ENCODE data around the gene KCNK2. TPM values are rescaled to one million over a fixed set of nuclear protein-coding genes. Genes with fewer than 3 reads are reported as not detected.
"Not testable (repeated sequence)": the region's sequence is repeated elsewhere in the genome, so short reads cannot be mapped to it uniquely, and the experiment has no call there.

Gene KCNK2
- total RNA-seq, 1 experiment from 2014 or later = 0.15 TPM

- no peak for TF ChIP-seq STAT6 (CRISPR knock-in tag; conservative IDR thresholded peaks at IDR 0.05; ENCODE audit: low read depth)
- no peak for TF ChIP-seq SMAD3 (CRISPR knock-in tag; IDR thresholded peaks at IDR 0.05; ENCODE audit: borderline replicate concordance)
- TF ChIP-seq ZBTB43 (CRISPR knock-in tag; IDR thresholded peaks at IDR 0.05) = no peak
- TF ChIP-seq CTCF (IDR thresholded peaks at IDR 0.05) = no peak
- no peak for TF ChIP-seq MAX (CRISPR knock-in tag; IDR thresholded peaks at IDR 0.05)
Observed at GRCh38 chr1:215156232-215156631, 73.7 kb downstream of the KCNK2 start (continued).

GRCh38 chr1:215160351-215160750, 77.8 kb downstream of the KCNK2 start:
- Mint-ChIP-seq H3K27me3 (ENCODE audit: low read depth) (no peaks in the 10 kb centered on the region), H3K4me1 (no peaks in the 10 kb centered on the region), H3K4me3 (no peak overlapping the region), H3K36me3 (no peaks in the 10 kb centered on the region), H3K27ac (no peak overlapping the region), H3K9me3 (peaks cover 19% of the 10 kb centered on the region)
- ATAC-seq (no peak), DNase-seq (ENCODE audit: low spot score) (no peak)
- TF ChIP-seq GABPB1 (CRISPR knock-in tag; IDR thresholded peaks at IDR 0.05) (no peak), SMAD3 (CRISPR knock-in tag; IDR thresholded peaks at IDR 0.05; ENCODE audit: borderline replicate concordance) (no peak), JAZF1 (CRISPR knock-in tag; IDR thresholded peaks at IDR 0.05) (no peak), MLX (CRISPR knock-in tag; IDR thresholded peaks at IDR 0.05) (no peak), NR3C1 (CRISPR knock-in tag; conservative IDR thresholded peaks at IDR 0.05; ENCODE audit: low read depth) (no peak), FOXK1 (CRISPR knock-in tag; IDR thresholded peaks at IDR 0.05) (no peak), NFE2L1 (CRISPR knock-in tag; IDR thresholded peaks at IDR 0.05) (no peak), JUN (CRISPR knock-in tag; IDR thresholded peaks at IDR 0.05) (no peak)
- POLR2A ChIA-PET = no interaction called here
- CTCF ChIA-PET = no interaction called here

- H3K4me1 Mint-ChIP-seq; H3K36me3 Mint-ChIP-seq; H3K27me3 Mint-ChIP-seq (ENCODE audit: low read depth); H3K4me3 Mint-ChIP-seq; CTCF ChIA-PET; ATAC-seq; DNase-seq (ENCODE audit: low spot score); H3K27ac Mint-ChIP-seq; POLR2A ChIA-PET: not testable (repeated sequence)
- H3K9me3 Mint-ChIP-seq = peaks cover 13% of the 10 kb centered on the region
Observed at GRCh38 chr1:215163144-215163543, 80.6 kb downstream of the KCNK2 start.

GRCh38 chr1:215166886-215167285, 84.3 kb downstream of the KCNK2 start:
- Mint-ChIP-seq H3K27me3 (ENCODE audit: low read depth) (no peaks in the 10 kb centered on the region), H3K36me3 (no peaks in the 10 kb centered on the region), H3K9me3 (peaks cover 13% of the 10 kb centered on the region), H3K4me1 (no peaks in the 10 kb centered on the region), H3K4me3 (no peak overlapping the region), H3K27ac (no peak overlapping the region)
- POLR2A ChIA-PET = no interaction called here
- no peak for DNase-seq (ENCODE audit: low spot score)
- no peak for ATAC-seq
- CTCF ChIA-PET = no interaction called here
- TF ChIP-seq MXD4 (CRISPR knock-in tag; IDR thresholded peaks at IDR 0.05; ENCODE audit: borderline replicate concordance) (no peak), PREB (CRISPR knock-in tag; IDR thresholded peaks at IDR 0.05; ENCODE audit: borderline replicate concordance) (no peak), TEAD1 (CRISPR knock-in tag; IDR thresholded peaks at IDR 0.05) (no peak), ATF3 (CRISPR knock-in tag; conservative IDR thresholded peaks at IDR 0.05) (no peak), ZNF121 (CRISPR knock-in tag; IDR thresholded peaks at IDR 0.05) (no peak), HMGXB4 (CRISPR knock-in tag; IDR thresholded peaks at IDR 0.05) (no peak), GTF2I (CRISPR knock-in tag; conservative IDR thresholded peaks at IDR 0.05) (no peak)
